ENCODE measurements around the gene TEKT1.

Gene TEKT1

DNA sequence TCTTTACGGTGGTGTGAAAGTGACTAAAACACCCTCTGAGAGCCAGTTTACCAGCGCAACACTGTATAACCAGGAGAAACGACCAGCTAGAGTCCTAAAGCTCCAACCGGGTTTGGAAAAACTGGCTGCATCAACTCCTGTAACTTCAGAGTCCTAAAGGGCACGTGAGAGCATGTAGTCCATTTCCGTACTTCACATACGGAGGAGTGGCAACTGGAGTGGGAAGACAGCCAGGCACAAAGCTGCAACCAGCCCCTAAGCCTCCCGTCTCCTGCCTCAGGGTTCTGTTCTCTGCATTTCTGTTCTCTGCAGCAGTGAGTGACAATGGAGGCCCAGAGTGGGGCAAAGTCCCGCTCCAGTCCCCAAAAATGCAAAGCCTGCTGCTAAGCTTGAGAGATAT, 19.2 kb downstream of the TEKT1 start:
- H3K36me3 ChIP-seq = no peaks in the 10 kb centered on the region
- no peak overlapping the region for H3K4me3 ChIP-seq (ENCODE audit: low read depth, low read length)
- H3K27me3 ChIP-seq = no peaks in the 10 kb centered on the region
- TF ChIP-seq, protein P1, sequence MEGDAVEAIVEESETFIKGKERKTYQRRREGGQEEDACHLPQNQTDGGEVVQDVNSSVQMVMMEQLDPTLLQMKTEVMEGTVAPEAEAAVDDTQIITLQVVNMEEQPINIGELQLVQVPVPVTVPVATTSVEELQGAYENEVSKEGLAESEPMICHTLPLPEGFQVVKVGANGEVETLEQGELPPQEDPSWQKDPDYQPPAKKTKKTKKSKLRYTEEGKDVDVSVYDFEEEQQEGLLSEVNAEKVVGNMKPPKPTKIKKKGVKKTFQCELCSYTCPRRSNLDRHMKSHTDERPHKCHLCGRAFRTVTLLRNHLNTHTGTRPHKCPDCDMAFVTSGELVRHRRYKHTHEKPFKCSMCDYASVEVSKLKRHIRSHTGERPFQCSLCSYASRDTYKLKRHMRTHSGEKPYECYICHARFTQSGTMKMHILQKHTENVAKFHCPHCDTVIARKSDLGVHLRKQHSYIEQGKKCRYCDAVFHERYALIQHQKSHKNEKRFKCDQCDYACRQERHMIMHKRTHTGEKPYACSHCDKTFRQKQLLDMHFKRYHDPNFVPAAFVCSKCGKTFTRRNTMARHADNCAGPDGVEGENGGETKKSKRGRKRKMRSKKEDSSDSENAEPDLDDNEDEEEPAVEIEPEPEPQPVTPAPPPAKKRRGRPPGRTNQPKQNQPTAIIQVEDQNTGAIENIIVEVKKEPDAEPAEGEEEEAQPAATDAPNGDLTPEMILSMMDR (IDR thresholded peaks at IDR 0.05; ENCODE audit: low read depth, low read length) = no peak
- H3K9me3 ChIP-seq = no peaks in the 10 kb centered on the region
- no peaks in the 10 kb centered on the region for H3K4me1 ChIP-seq
- DNase-seq = no peak

DNA sequence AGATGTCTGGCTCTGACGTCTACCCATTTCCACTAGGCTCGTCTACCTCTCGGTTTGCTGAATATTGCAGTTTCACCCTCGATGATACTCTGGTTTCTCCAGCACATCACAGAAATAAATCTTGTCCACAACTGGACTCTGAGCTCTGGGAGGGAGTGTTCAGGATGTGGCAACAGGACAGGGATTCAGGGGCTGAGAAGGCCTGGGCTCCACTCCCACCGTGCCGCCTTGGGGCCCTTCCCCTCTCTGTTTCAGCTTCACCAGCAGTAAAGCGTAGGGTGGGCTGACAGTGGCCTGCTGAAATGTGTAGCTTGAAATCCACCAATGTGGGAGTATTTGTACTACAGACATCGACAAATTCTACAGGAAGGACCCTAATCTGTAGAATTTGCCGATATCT, 20.0 kb downstream of the TEKT1 start:
- TF ChIP-seq, protein P1 (IDR thresholded peaks at IDR 0.05; ENCODE audit: low read depth, low read length) = no peak
- Histone ChIP-seq H3K4me3 (ENCODE audit: low read depth, low read length) (no peak overlapping the region), H3K4me1 (no peaks in the 10 kb centered on the region), H3K36me3 (no peaks in the 10 kb centered on the region), H3K9me3 (no peaks in the 10 kb centered on the region), H3K27me3 (no peaks in the 10 kb centered on the region)
- no peak for DNase-seq

DNA sequence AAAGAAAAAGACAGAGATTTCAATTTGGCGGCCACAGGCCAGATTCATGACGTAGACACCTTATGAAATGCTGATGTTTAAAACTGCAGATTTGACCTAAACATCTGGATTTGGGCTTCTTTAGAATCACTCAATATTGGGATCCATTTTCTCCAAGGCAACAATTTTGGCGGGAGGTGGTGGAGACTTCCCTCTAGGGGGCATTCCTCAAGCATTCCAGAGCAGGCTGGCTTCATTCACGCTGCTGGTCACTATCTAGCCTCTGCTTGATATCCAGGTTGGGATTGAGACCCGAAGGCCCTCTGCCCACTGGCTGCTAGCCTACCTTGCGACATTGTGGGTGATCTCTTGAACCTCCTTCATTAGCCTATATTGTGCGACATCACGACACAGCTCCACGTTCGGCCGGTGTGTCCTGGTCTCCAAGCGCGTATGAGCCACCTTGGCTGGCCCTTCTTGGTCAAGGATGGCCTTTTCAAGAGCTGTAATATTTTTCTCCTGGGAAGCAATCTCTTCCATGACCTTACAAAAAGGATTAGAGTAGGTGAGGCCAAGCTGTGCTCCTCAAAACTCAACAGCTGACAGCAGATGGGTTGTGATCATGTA, 31.0 kb downstream of the TEKT1 start:
- DNase-seq = no peak
- H3K27me3 ChIP-seq = no peaks in the 10 kb centered on the region
- H3K4me1 ChIP-seq = no peaks in the 10 kb centered on the region
- H3K9me3 ChIP-seq = no peaks in the 10 kb centered on the region
- no peak overlapping the region for H3K4me3 ChIP-seq (ENCODE audit: low read depth, low read length)
- TF ChIP-seq, protein P1 (IDR thresholded peaks at IDR 0.05; ENCODE audit: low read depth, low read length) = no peak
- no peaks in the 10 kb centered on the region for H3K36me3 ChIP-seq

DNA sequence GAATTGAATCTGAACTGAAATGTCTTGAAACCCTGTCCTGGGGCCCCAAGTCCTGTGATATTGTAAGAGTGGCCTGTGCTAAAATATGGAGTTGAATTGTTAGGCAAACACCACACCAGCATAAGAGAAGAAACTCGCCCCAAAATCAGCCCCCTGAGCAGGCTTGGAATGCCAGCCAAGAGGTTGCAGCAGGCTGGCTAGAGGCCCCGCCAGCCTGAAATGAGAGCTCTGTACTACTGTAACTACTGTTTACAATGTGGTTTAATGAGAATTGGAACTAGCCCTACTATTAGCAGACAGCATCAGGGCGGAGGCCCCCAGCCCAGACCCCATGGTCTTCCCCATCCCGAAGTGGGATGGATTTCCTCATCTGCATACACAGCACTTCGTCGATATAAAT, 31.8 kb downstream of the TEKT1 start:
- TF ChIP-seq, protein P1 (IDR thresholded peaks at IDR 0.05; ENCODE audit: low read depth, low read length) = no peak
- DNase-seq = no peak
- Histone ChIP-seq H3K4me1 (no peaks in the 10 kb centered on the region), H3K27me3 (no peaks in the 10 kb centered on the region), H3K36me3 (no peaks in the 10 kb centered on the region), H3K4me3 (ENCODE audit: low read depth, low read length) (no peak overlapping the region), H3K9me3 (no peaks in the 10 kb centered on the region)

DNA sequence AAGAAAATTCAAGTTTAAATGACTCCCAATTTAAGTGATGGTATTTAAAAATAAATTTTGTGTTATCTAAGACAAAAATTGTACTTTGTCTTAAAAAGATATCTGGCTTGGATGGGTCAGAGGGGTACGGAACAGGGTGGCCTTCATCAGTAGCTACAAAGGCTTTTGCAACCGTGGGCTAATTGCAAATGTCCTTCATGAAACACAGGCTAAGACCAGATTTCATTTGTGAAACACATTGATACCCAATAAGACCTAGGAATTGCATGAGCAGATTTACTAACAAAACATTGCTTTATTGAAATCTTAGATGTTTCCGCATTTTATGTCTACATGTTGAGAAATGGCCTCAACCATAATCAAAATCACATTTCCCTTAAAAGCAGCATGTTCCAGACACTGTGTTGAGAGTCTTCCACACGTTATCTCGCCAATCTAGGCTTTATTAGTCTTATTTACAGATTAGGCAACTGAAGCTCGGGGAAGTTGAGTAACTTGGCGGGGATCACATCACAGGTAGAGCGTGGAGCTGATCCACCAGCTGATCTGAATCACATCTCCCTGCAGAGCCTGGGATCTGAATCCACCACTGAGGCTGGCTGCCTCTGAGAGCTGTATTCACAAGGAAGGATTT, 33.7 kb downstream of the TEKT1 start:
- no peaks in the 10 kb centered on the region for H3K36me3 ChIP-seq
- H3K9me3 ChIP-seq = no peaks in the 10 kb centered on the region
- H3K4me3 ChIP-seq (ENCODE audit: low read depth, low read length) = no peak overlapping the region
- no peaks in the 10 kb centered on the region for H3K27me3 ChIP-seq
- TF ChIP-seq, protein P1 (IDR thresholded peaks at IDR 0.05; ENCODE audit: low read depth, low read length) = no peak
- H3K4me1 ChIP-seq = no peaks in the 10 kb centered on the region
- DNase-seq = no peak

DNA sequence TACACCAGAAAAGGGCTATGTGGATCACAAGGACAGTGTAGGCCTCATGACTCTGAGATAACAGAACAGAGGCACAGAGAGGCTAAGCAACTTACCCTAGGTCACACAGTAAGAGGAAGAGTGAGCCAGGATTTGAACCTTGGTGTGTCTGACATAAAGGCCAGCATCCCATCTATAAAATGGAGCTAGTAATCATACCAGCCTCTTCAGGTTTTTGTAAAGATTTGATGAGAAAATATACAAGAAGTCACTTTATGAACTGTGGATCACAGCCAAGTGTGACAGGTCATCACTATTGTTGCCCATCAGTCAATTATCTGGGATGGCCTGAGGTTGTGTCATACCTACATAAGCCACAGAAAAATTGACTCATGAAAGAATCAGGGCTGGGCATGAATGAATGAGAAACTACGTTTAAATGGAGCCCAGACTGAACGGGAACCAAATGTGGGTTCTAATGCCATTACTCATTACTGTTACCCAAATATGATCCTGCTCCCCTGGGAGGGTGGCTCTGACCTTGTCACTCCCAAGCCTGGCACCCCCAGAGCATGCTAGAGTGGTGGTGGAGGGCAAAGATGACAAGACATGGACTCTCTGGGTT, 34.5 kb downstream of the TEKT1 start:
- no peak for DNase-seq
- no peak overlapping the region for H3K4me3 ChIP-seq (ENCODE audit: low read depth, low read length)
- TF ChIP-seq, protein P1 (IDR thresholded peaks at IDR 0.05; ENCODE audit: low read depth, low read length) = no peak
- no peaks in the 10 kb centered on the region for H3K27me3 ChIP-seq
- no peaks in the 10 kb centered on the region for H3K36me3 ChIP-seq
- no peaks in the 10 kb centered on the region for H3K9me3 ChIP-seq
- H3K4me1 ChIP-seq = no peaks in the 10 kb centered on the region

All from BE2C (cell line).